Raji (cell line): ENCODE data around the gene GALNT15.

Experiments
- POLR2A ChIP-seq: IDR thresholded peaks from 2 replicates; pipeline ENCODE4 v1.6.1; 2011; ENCODE audit warnings: low read depth, low read length, control low read depth; ENCODE audit not compliant: insufficient read depth

Gene GALNT15

DNA sequence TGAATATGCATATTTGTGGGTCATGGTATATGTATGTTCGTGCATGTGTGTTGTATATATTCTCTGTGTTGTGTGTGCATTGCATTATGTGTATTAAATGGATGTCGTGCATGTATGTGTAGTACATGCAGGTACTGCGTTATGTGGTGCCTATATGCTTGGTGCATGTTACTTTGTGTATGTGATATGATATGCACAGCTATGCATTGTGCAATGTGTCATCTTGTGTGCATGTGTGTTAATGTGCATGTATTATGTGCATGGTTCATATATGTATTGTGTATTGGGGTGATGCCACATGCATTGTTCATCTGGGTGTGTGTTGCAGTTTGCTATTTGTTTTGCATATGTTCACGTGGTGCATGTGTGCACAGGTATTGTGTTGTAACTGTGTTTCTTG lies 2.9 kb downstream of the GALNT15 start:
- TF ChIP-seq POLR2A = no peak

GRCh38 chr3:16177962-16178627 lies 3.6 kb downstream of the GALNT15 start:
- no peak for TF ChIP-seq POLR2A

DNA sequence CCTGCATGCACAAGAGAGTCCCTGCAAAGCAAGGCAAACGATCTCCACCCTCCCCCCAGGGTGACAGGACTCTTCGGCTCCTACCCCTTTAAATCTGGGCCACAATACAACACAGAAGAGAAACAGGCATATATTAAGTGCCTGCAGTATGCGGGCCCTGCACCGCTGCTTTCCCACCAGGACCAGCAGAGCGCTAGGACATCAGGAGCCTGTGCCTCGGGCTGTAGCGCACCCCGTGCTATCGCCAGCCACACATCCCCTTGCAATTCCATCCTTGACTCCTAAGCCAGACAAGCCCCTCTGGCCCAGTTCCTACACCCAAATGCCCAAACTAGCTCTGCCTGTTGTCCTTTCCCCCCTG lies 4.1 kb downstream of the GALNT15 start:
- no peak for TF ChIP-seq POLR2A

- TF ChIP-seq POLR2A = no peak
These were observed 4.8 kb downstream of the GALNT15 start for GRCh38 chr3:16179261-16179660.

GRCh38 chr3:16179771-16180736 lies 5.6 kb downstream of the GALNT15 start:
- no peak for TF ChIP-seq POLR2A

GRCh38 chr3:16180737-16181134 lies 6.3 kb downstream of the GALNT15 start:
- TF ChIP-seq POLR2A = no peak

- no peak for TF ChIP-seq POLR2A
These were observed 6.9 kb downstream of the GALNT15 start for GRCh38 chr3:16181361-16181760.

DNA sequence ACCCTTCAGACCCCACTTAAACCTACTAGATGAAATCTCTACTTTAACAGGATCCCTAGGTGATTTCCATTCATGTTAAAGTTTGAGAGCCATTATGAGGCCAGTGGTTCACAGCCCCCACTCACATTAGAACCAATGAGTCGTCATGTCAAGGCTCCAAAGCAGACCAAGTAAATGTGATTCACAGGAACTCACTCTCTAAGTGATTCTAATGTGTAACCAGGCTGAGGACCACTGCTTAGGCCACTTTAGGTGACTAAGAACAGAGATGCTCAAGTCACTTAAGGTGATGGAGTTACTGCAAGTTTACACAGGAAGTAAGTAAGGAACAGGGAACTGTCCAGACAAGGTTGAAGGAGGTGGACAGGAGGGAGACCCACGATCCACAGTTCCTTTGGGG lies 7.7 kb downstream of the GALNT15 start:
- TF ChIP-seq POLR2A = no peak

DNA sequence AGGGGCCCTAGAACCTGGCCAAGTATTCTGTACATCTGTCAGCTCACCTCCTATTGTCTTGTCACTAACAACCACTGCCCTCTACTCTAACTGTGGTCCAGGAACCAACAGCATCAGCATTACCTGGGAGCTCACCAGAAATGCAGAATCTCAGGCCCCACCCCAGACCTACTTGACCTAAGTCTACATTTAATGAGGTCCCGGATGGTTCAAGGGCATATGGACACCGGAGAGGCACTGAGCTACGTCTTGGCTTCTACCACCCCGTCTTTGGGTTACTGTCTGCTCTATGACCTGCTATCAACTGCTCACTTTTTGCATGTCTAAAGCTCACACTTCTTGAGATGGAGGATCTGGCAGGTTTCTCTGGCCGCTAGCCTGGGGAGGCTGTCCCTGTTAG lies 8.1 kb downstream of the GALNT15 start:
- no peak for TF ChIP-seq POLR2A

DNA sequence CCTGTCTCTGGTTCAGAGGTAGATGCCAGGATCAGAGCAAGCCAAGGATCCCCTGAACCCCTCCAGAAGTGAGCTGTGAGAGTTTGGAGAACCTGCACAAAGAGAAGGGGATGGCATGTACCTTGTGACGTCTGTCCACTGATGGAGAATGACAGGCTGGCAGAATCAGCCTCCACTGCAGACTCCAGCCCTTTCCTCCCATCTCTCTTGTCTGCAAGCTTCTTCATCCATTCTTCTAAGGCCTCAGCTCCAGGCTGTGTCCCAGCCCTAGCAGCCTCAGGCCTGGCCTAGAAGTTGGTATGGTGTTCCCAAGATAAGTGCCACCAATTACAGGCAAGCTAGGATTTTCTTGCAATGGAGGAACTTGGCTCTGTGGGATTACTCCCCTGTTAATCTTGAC lies 8.6 kb downstream of the GALNT15 start:
- TF ChIP-seq POLR2A = no peak

DNA sequence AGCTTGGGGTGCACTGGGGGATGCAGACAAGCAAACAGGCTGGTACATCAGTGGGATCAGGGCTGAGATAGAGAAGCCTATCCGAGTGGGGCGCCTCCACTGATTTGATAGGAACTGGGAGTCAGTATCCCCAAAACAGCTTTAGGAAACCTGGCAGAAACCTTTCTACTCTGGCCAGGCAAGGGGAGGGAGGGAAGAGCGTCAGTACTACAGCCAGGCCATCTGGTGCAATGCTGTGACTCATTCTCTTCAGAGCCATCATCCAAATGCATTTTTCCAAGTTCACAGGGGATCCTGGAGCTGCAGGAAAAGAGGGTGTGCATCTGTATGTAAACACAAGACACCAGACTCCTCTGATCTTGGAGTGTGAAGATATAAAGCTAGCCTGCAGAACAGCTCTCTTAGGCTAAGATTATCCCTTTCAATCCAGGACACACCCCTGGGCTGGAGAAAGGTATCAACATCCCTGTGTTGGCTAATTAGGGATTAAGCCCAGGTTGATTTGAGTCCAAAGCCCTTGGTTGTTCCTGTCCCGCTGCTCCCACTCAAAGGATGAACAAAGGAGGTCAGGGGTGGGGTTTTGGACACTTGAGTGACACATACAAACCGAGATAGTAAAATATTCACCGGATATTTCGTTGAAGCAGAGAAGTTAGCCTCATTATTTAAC lies 9.3 kb downstream of the GALNT15 start:
- TF ChIP-seq POLR2A = no peak

- TF ChIP-seq POLR2A = no peak
These were observed 11.6 kb downstream of the GALNT15 start for GRCh38 chr3:16186086-16186485.

DNA sequence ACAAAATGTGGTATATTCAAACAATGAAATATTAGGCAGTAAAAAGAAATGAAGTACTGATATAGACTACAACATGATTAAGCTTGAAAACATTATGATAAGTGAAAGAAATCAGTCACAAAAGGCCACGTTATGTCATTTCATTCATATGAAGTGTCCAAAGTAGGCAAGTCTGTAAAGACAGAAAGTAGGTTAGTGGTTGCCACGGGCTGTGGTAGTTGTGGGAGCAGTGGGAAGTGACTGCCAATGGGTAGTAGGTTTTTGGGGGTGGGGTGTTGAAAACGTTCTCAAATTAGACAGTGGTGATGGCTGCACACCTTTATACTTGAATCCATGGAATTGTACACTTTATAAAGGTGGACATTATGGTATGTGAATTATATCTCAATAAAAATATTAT lies 12.1 kb downstream of the GALNT15 start:
- TF ChIP-seq POLR2A = no peak

GRCh38 chr3:16187213-16187790 lies 12.8 kb downstream of the GALNT15 start:
- no peak for TF ChIP-seq POLR2A

DNA sequence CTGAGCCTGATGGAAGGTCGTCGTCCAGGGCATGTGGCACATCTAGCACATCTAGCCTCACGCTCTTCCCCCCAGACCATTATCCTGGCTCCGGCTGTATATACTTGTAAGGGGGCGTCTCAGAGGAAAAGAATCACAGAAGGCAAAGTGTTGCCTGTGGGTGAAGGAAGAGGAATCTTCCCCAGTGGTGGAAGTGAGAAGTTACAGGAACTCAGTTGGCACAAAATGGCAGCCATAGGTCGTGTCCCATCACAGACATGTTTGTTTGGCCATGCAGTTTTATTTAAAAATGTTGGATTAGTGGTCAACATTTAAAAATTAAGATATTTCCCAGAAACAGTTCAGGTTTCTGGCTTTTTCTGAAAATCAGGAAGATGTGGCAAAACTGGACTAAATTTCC lies 13.6 kb downstream of the GALNT15 start:
- no peak for TF ChIP-seq POLR2A
